Measurements from ENCODE around the gene PEDS1. TPM values are rescaled to one million over a fixed set of nuclear protein-coding genes. Genes with fewer than 3 reads are reported as not detected.

Gene PEDS1
- total and polyA plus RNA-seq, 2 of the 13 experiments (the other 11 are each of a cell fraction or from before 2014, with no cell fraction given): 30.5 to 93.9 TPM

DNA sequence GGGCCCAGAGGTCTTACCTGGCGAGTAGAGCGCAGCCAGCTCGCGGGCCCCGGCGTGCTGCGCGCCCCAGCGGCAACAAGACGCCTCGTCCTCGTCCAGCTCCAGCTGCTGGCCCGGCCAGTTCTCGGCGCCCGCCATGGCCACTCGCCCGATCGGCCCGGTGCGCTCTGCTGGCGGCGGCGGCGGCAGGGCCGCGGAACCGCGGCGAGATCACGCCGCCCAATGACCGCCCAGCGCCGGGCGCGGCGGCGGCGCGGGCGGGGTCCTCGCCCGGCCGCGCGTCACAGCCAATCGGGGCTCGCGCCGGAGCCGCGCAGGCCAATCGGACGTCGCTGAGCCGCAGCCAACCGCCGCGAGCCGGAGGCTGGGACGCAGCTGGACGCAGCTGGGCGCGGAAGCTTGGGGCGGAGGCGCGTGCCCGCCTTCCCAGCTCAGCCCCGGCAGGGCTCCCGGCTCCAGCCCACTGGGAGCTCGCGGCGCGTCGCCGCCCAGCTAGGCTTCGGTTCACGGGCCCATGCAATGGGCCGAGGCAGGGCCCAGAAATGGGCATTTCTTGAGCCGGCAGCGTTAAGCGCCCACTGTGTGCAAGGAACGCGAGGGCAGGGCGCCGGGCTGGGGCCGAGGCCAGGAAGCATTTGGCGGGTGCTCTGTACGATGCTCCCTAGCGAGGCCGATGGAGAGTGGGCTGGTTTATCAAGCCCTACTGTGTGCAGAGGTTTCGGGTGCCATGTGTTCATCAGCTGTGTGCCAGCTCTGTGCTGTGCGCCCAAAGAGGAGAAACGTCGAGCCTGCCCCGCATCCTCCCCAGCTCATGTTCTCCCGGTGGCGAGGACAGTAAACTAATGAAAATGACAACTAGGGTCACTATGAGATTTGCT lies at the start of gene PEDS1 (continued):
- TF ChIP-seq, protein P1, sequence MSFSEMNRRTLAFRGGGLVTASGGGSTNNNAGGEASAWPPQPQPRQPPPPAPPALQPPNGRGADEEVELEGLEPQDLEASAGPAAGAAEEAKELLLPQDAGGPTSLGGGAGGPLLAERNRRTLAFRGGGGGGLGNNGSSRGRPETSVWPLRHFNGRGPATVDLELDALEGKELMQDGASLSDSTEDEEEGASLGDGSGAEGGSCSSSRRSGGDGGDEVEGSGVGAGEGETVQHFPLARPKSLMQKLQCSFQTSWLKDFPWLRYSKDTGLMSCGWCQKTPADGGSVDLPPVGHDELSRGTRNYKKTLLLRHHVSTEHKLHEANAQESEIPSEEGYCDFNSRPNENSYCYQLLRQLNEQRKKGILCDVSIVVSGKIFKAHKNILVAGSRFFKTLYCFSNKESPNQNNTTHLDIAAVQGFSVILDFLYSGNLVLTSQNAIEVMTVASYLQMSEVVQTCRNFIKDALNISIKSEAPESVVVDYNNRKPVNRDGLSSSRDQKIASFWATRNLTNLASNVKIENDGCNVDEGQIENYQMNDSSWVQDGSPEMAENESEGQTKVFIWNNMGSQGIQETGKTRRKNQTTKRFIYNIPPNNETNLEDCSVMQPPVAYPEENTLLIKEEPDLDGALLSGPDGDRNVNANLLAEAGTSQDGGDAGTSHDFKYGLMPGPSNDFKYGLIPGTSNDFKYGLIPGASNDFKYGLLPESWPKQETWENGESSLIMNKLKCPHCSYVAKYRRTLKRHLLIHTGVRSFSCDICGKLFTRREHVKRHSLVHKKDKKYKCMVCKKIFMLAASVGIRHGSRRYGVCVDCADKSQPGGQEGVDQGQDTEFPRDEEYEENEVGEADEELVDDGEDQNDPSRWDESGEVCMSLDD (CRISPR knock-in tag; IDR thresholded peaks at IDR 0.05; ENCODE audit: borderline replicate concordance): peak; percentile 85; the same call in 1 of the 2 replicates
- TF ChIP-seq, protein P2, sequence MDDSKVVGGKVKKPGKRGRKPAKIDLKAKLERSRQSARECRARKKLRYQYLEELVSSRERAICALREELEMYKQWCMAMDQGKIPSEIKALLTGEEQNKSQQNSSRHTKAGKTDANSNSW (CRISPR knock-in tag; IDR thresholded peaks at IDR 0.05; ENCODE audit: borderline replicate concordance): peak; percentile 51; the same call in 1 of the 2 replicates
- peak; percentile 92 for TF ChIP-seq ARNTL (CRISPR knock-in tag; IDR thresholded peaks at IDR 0.05)
- peak; percentile 94 for TF ChIP-seq SPEN (CRISPR knock-in tag; IDR thresholded peaks at IDR 0.05; ENCODE audit: low read depth)
- TF ChIP-seq ATF5 (CRISPR knock-in tag; IDR thresholded peaks at IDR 0.05; ENCODE audit: low read depth): peak; percentile 98
- TF ChIP-seq ZNF30 (CRISPR knock-in tag; IDR thresholded peaks at IDR 0.05): peak; percentile 96
- peak; percentile 94 for TF ChIP-seq YEATS4 (CRISPR knock-in tag; IDR thresholded peaks at IDR 0.05; ENCODE audit: borderline replicate concordance)
- TF ChIP-seq ZNF749 (CRISPR knock-in tag; IDR thresholded peaks at IDR 0.05; ENCODE audit: borderline replicate concordance): peak; percentile 98
- peak; percentile 100 for TF ChIP-seq ZNF607 (CRISPR knock-in tag; IDR thresholded peaks at IDR 0.05; ENCODE audit: borderline replicate concordance)
- peak; percentile 94; the same call in 2 of the 3 replicates for TF ChIP-seq MXI1 (IDR thresholded peaks at IDR 0.05; ENCODE audit: borderline replicate concordance, low read depth, low read length)
- TF ChIP-seq, protein P3, sequence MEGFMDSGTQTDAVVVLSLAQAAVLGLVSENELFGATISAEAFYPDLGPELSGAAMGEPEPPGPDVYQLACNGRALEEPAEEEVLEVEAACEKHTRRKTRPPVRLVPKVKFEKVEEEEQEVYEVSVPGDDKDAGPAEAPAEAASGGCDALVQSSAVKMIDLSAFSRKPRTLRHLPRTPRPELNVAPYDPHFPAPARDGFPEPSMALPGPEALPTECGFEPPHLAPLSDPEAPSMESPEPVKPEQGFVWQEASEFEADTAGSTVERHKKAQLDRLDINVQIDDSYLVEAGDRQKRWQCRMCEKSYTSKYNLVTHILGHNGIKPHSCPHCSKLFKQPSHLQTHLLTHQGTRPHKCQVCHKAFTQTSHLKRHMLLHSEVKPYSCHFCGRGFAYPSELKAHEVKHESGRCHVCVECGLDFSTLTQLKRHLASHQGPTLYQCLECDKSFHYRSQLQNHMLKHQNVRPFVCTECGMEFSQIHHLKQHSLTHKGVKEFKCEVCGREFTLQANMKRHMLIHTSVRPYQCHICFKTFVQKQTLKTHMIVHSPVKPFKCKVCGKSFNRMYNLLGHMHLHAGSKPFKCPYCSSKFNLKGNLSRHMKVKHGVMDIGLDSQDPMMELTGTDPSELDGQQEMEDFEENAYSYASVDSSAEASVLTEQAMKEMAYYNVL (CRISPR knock-in tag; IDR thresholded peaks at IDR 0.05; ENCODE audit: borderline replicate concordance): 0 out of 2 replicates have a peak, but pooled peaks have one; percentile 20
- TF ChIP-seq ZNF660 (CRISPR knock-in tag; IDR thresholded peaks at IDR 0.05; ENCODE audit: borderline replicate concordance, low read depth): peak; percentile 76; the same call in 1 of the 2 replicates
- TF ChIP-seq SETDB1 (CRISPR knock-in tag; IDR thresholded peaks at IDR 0.05; ENCODE audit: borderline replicate concordance): no peak
- TF ChIP-seq ZNF446 (CRISPR knock-in tag; IDR thresholded peaks at IDR 0.05): peak; percentile 60
- peak; percentile 89; the same call in 1 of the 2 replicates for TF ChIP-seq SP140L (CRISPR knock-in tag; IDR thresholded peaks at IDR 0.05; ENCODE audit: borderline replicate concordance)

All from HepG2 (cell line).